ENCODE data around the gene GALR2. TPM values are rescaled to one million over a fixed set of nuclear protein-coding genes. Genes with fewer than 3 reads are reported as not detected.

Gene GALR2
- total and polyA plus RNA-seq, 9 of the 15 experiments (the other 6 are each of a cell fraction or from before 2014, with no cell fraction given): 0.34 TPM; not detected in 8

DNA sequence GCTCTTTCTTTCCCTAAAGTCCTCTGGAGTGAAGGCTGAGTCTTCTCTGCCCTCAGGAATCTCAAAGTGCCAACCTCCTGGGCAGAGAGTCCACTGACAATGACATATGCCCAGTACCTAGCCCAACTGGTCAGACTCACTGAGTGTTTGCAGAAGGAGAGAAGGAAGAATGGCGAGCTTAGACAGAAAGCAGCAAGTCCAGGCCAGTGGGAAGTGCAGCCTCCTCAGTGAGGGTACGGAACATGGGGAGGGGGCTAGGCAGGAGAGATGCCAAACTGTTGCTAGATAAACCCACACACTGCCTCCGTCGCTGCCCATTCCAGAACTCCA is 28.3 kb downstream of the GALR2 start:
- H2AFZ ChIP-seq (ENCODE audit: low read depth, low read length): peak overlapping the region; percentile 99
- H3K4me2 ChIP-seq (ENCODE audit: insufficient read depth, low read length): peak overlapping the region; percentile 95
- no TSS peak for BruUV-seq (replicated peaks)
- peaks cover 12 to 15% of the 10 kb centered on the region in 2 experiments for H3K4me1 ChIP-seq (replicated peaks in 1 of 2; ENCODE audit: control insufficient read depth in 2 of 2, insufficient read depth in 2 of 2, low read length in 2 of 2)
- intact Hi-C loops (cut with micrococcal nuclease): no loop called here
- peak overlapping the region; percentile 81 to 95 for H3K9ac ChIP-seq (ENCODE audit: insufficient read depth in 1 of 2, low read depth in 2 of 2, low read length in 2 of 2)
- H4K20me1 ChIP-seq (replicated peaks; ENCODE audit: control insufficient read depth, insufficient read depth, low read length): no peaks in the 10 kb centered on the region
- WGBS (ENCODE audit: insufficient coverage, low coverage, missing lambda C conversion rate): 3% methylated on average over 4 of the region's 4 CpGs
- H3K9me1 ChIP-seq (ENCODE audit: control insufficient read depth, insufficient read depth, low read length): peaks cover 2% of the 10 kb centered on the region
- H3K79me2 ChIP-seq (ENCODE audit: control insufficient read depth, insufficient read depth, low read length): peaks cover 11% of the 10 kb centered on the region
- no peak for DNase-seq (ENCODE audit: extremely low read depth in 1 of 4, low spot score in 3 of 4)
- CTCF ChIA-PET (ENCODE audit: low intra/inter-chr PET ratio): no interaction called here
- H3K27ac ChIP-seq (ENCODE audit: extremely low read depth, low read depth, low read length): peak overlapping the region; percentile 79
- POLR2A ChIA-PET: interaction anchor here (0.6 to 1.3 kb wide), 4 partner anchors 15 to 160 kb away, joined by 3 to 4 read pairs (median 4); no protein-coding TSS in a partner anchor
- no peaks in the 10 kb centered on the region for H3K9me3 ChIP-seq (replicated peaks; ENCODE audit: control insufficient read depth, insufficient read depth, low read depth, low read length)
- TF ChIP-seq ZKSCAN8 (CRISPR knock-in tag; IDR thresholded peaks at IDR 0.05) (0 out of 2 replicates have a peak, but pooled peaks have one; percentile 13), TOE1 (IDR thresholded peaks at IDR 0.05; ENCODE audit: borderline replicate concordance) (no peak), TOE1 (CRISPR knock-in tag; IDR thresholded peaks at IDR 0.05; ENCODE audit: borderline replicate concordance, low read depth) (0 out of 2 replicates have a peak, but pooled peaks have one; percentile 15), RBM25 (IDR thresholded peaks at IDR 0.05; ENCODE audit: low read depth, low read length, severe bottlenecking) (no peak)
- ATAC-seq: 0 out of 3 replicates have a peak, but pooled peaks have one; percentile 3
- no peak for FAIRE-seq
- peak overlapping the region; percentile 88 for H3K4me3 ChIP-seq
- H3K36me3 ChIP-seq (ENCODE audit: control insufficient read depth, insufficient read depth, low read length): peaks cover 27% of the 10 kb centered on the region; the same call in 2 of the 3 replicates
- no peaks in the 10 kb centered on the region for H3K27me3 ChIP-seq (ENCODE audit: control insufficient read depth in 2 of 2, insufficient read depth in 2 of 2, low read length in 2 of 2)
- in situ Hi-C loops (cut with MboI): no loop called here

Measured in K562 (cell line).